Ishikawa (cell line): ENCODE data around the gene GTF3C5.

ENCODE experiments used
- CEBPB ChIP-seq: IDR thresholded peaks from 2 replicates; pipeline ENCODE4 v1.6.1; 2012
- CREB1 ChIP-seq: IDR thresholded peaks from 2 replicates; pipeline ENCODE4 v1.6.1; 2012; ENCODE audit warnings: low read depth
- EGR1 ChIP-seq: IDR thresholded peaks from 2 replicates; pipeline ENCODE4 v1.6.1; 2012
- EP300 ChIP-seq: IDR thresholded peaks from 2 replicates; pipeline ENCODE4 v1.6.1; 2012; ENCODE audit warnings: borderline replicate concordance
- FOXM1 ChIP-seq: IDR thresholded peaks from 2 replicates; pipeline ENCODE4 v1.6.1; 2012; ENCODE audit warnings: low read depth, borderline replicate concordance
- NFIC ChIP-seq: IDR thresholded peaks from 2 replicates; pipeline ENCODE4 v1.6.1; 2012
- RAD21 ChIP-seq: IDR thresholded peaks from 2 replicates; pipeline ENCODE4 v1.6.1; 2012; ENCODE audit warnings: low read depth
- TAF1 ChIP-seq: IDR thresholded peaks from 2 replicates; pipeline ENCODE4 v1.6.1; 2012; ENCODE audit warnings: low read depth, mild to moderate bottlenecking
- TCF12 ChIP-seq: IDR thresholded peaks from 2 replicates; pipeline ENCODE4 v1.6.1; 2012; ENCODE audit warnings: low read depth
- TEAD4 ChIP-seq: IDR thresholded peaks from 2 replicates; pipeline ENCODE4 v1.6.1; 2012
- YY1 ChIP-seq: IDR thresholded peaks from 2 replicates; pipeline ENCODE4 v1.6.1; 2012; ENCODE audit warnings: low read depth
- ZBTB7A ChIP-seq: IDR thresholded peaks from 2 replicates; pipeline ENCODE4 v1.6.1; 2012; ENCODE audit warnings: low read depth
- TF ChIP-seq, protein P1 (sequence below): IDR thresholded peaks from 2 replicates; pipeline ENCODE4 v1.6.1; 2012
- TF ChIP-seq, protein P2 (sequence below): IDR thresholded peaks from 2 replicates; pipeline ENCODE4 v1.6.1; 2012
- TF ChIP-seq, protein P3 (sequence below): IDR thresholded peaks from 2 replicates; pipeline ENCODE4 v1.6.1; 2012; ENCODE audit warnings: low read depth, mild to moderate bottlenecking

The GTF3C5 gene

DNA sequence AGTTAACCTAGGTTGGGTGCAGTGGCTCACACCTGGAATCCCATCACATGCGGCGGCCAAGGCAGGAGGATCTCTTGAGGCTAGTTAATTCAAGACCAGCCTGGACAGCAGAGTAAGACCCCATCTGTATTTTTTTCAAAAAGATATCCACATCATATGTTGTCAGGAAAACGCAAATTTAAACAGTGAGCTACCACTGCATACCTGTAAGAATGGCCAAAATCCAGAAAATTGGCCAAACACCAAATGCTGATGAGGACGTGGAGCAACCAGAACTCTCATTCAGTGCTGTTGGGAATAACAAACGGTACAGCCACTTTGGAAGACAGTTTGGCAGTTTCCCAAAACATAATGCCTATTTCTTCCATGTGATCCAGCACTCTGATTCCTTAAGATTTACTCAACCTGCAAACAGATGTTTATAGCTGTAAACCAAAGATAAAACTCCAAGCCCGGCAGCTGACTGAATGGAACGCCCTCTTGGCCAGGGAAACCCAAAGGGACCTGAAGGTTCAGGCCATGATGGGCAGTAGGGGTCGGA is 43.4 kb downstream of the GTF3C5 start:
- TF ChIP-seq NFIC: no peak
- TF ChIP-seq, protein P1, sequence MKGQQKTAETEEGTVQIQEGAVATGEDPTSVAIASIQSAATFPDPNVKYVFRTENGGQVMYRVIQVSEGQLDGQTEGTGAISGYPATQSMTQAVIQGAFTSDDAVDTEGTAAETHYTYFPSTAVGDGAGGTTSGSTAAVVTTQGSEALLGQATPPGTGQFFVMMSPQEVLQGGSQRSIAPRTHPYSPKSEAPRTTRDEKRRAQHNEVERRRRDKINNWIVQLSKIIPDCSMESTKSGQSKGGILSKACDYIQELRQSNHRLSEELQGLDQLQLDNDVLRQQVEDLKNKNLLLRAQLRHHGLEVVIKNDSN: no peak
- TF ChIP-seq, protein P2, sequence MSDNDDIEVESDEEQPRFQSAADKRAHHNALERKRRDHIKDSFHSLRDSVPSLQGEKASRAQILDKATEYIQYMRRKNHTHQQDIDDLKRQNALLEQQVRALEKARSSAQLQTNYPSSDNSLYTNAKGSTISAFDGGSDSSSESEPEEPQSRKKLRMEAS: no peak
- TF ChIP-seq YY1: no peak
- TF ChIP-seq RAD21: no peak
- no peak for TF ChIP-seq CREB1
- TF ChIP-seq TAF1: no peak
- TF ChIP-seq EGR1: no peak
- TF ChIP-seq EP300: no peak
- no peak for TF ChIP-seq ZBTB7A
- no peak for TF ChIP-seq TEAD4
- TF ChIP-seq FOXM1: no peak
- no peak for TF ChIP-seq CEBPB
- TF ChIP-seq, protein P3, sequence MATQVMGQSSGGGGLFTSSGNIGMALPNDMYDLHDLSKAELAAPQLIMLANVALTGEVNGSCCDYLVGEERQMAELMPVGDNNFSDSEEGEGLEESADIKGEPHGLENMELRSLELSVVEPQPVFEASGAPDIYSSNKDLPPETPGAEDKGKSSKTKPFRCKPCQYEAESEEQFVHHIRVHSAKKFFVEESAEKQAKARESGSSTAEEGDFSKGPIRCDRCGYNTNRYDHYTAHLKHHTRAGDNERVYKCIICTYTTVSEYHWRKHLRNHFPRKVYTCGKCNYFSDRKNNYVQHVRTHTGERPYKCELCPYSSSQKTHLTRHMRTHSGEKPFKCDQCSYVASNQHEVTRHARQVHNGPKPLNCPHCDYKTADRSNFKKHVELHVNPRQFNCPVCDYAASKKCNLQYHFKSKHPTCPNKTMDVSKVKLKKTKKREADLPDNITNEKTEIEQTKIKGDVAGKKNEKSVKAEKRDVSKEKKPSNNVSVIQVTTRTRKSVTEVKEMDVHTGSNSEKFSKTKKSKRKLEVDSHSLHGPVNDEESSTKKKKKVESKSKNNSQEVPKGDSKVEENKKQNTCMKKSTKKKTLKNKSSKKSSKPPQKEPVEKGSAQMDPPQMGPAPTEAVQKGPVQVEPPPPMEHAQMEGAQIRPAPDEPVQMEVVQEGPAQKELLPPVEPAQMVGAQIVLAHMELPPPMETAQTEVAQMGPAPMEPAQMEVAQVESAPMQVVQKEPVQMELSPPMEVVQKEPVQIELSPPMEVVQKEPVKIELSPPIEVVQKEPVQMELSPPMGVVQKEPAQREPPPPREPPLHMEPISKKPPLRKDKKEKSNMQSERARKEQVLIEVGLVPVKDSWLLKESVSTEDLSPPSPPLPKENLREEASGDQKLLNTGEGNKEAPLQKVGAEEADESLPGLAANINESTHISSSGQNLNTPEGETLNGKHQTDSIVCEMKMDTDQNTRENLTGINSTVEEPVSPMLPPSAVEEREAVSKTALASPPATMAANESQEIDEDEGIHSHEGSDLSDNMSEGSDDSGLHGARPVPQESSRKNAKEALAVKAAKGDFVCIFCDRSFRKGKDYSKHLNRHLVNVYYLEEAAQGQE: no peak
- no peak for TF ChIP-seq TCF12

DNA sequence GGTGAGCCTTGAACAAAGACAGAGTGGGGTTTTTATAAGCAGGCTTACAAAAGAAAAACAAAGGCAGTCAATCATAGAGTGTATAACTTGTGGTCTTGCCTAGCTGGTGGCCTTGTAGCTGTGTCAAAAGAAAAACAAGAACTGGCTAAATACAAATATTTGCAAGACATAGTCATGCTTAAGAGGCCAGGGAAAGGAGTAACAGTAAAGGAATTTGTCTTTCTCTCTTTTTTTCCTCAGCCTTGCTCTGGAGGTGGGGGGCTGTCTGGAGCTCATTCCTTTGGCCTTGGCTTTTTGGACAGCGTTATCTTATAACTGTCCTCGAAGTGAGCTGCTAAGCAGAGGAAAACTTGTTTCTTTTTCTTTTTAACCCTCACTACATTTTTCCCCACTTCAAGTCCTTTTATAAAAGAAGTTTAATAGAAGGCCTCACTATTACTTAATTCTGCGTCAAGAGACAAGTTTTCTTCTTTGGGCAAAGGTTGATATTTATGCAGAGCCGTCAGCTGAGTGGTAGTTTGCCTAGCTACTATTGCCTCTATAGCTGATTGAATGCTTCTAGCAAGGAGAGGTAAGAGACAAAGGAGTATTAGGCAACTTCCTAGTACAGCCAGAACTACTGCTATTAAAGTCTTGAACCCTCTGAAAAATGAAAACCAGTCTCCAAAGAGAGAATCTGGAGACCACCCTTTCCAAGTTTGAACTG is 45.3 kb downstream of the GTF3C5 start:
- TF ChIP-seq CEBPB (no peak), NFIC (no peak)

DNA sequence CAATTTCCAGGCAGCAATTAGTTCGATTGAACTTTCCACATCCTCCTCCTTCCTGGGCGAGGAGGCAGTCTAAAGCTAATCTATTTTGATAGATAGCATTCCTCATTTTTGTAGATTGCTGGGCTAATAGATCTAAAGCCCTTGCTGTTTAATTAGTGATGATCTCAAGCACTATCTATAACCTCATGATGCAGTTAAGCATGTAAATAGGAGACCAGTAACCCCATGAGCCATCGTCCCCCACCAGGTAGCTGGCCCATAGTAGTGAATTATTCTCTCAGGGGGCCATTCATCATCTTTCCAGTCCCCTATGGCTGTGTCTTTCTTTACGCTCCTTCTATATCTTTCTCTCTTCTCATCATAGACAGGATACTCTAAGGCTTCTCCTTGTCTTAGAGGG is 45.9 kb downstream of the GTF3C5 start:
- TF ChIP-seq, protein P1: no peak
- TF ChIP-seq TEAD4: no peak
- no peak for TF ChIP-seq ZBTB7A
- TF ChIP-seq FOXM1: no peak
- TF ChIP-seq, protein P3: no peak

DNA sequence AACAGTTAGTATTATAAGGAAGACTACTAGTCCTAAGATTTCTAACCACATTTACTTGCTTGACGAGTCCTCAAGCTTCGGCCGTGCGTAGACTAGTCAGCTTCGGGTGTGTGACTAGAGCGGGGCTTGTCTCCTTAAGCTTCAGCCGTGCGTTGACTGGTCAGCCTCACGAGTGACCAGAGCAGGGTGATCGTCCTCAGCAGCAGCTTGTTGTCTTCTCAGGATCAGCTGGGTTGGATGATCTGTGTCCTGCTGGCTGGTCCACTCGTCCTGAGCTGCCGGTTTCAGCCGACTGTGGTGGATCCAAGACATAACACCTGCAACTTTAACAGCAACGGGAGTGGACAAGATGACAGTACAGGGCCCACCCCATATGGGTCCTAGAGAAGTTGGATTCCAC is 47.7 kb downstream of the GTF3C5 start:
- no peak for TF ChIP-seq CEBPB
- no peak for TF ChIP-seq ZBTB7A
- TF ChIP-seq, protein P2: no peak
- no peak for TF ChIP-seq NFIC
- no peak for TF ChIP-seq RAD21
- no peak for TF ChIP-seq YY1
- no peak for TF ChIP-seq EGR1
- TF ChIP-seq, protein P3: no peak

DNA sequence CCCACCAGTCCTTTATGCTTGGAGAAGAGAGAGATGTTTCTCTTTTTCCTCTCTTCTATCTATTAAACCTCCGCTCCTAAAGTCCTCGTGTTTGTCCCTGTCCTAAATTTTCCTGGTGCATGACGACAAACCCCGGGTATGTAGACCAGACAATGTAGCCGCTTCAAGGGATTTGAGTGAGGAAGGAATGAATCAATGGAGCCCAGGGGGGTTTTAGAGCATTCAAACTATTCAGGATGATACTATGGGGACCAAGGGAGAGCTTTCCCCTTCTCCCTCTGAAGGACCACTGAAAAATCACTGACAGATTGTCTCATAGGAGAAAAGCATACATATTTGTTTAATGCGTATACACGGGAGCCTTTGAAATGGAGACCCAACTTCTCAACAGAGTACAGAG is 49.4 kb downstream of the GTF3C5 start:
- TF ChIP-seq CEBPB (no peak), TCF12 (no peak), RAD21 (no peak), EGR1 (no peak), ZBTB7A (no peak), YY1 (no peak), TEAD4 (no peak), EP300 (no peak), FOXM1 (no peak), CREB1 (no peak), TAF1 (no peak), NFIC (no peak)
- TF ChIP-seq, protein P2: no peak
- TF ChIP-seq, protein P1: no peak
- TF ChIP-seq, protein P3: no peak
